CD4-positive, alpha-beta T cell (primary cell): ENCODE measurements around the gene CPHXL2. TPM values are rescaled to one million over a fixed set of nuclear protein-coding genes. Genes with fewer than 3 reads are reported as not detected.

ENCODE experiments used
- ATAC-seq: fragments of 200-7000 bp; cut with Tn5 transposase; one replicate; pipeline ENCODE4 v1.10.0; 2022; ENCODE audit warnings: mild to moderate bottlenecking; ENCODE audit not compliant: poor library complexity
- CTCF ChIA-PET: fragments of 350-600 bp; sonication (Branson Sonifier 250); formaldehyde crosslinking; loops from one replicate; lab custom pipeline; 2021; ENCODE audit warnings: antibody characterized with exemption, inconsistent platforms; lab: Charles Lee
- POLR2A ChIA-PET: fragments of 350-600 bp; sonication (Branson Sonifier 250); formaldehyde crosslinking; loops from one replicate; lab custom pipeline; 2021; ENCODE audit warnings: antibody characterized with exemption, inconsistent platforms; lab: Charles Lee
- DNase-seq, 14 experiments: peaks; one replicate each; pipeline ENCODE4 v3.0.0-alpha.2; 2013 to 2020; ENCODE audit warnings: mixed read lengths in 2 of 14
- H3K27ac ChIP-seq, 2 donors: one replicate each; pipeline versions ENCODE4 v1.5.1 to v1.7.0; 2013; ENCODE audit warnings: low read length in 2 of 2, low read depth in 1 of 2, mild to moderate bottlenecking in 1 of 2
- H3K27me3 ChIP-seq, 2 experiments: 1 replicate in 1 of 2; 2 replicates in 1 of 2; pipeline versions ENCODE4 v1.6.1 to v1.7.0; 2013; ENCODE audit warnings: low read length in 2 of 2, control low read depth in 1 of 2, mild to moderate bottlenecking in 1 of 2, moderate library complexity in 1 of 2; ENCODE audit not compliant: insufficient read depth in 2 of 2, control insufficient read depth in 1 of 2
- H3K36me3 ChIP-seq: one replicate; pipeline ENCODE4 v1.6.1; 2013; ENCODE audit warnings: low read length, control low read depth; ENCODE audit not compliant: insufficient read depth
- H3K4me1 ChIP-seq: one replicate; pipeline ENCODE4 v1.6.1; 2013; ENCODE audit warnings: low read length, control low read depth; ENCODE audit not compliant: insufficient read depth
- H3K4me3 ChIP-seq: one replicate; pipeline ENCODE4 v1.5.1; 2013; ENCODE audit warnings: mild to moderate bottlenecking, low read length, moderate library complexity
- H3K9me3 ChIP-seq, 2 experiments: 1 replicate in 1 of 2; 2 replicates in 1 of 2; pipeline versions ENCODE4 v1.6.1 to v1.7.0; 2013; ENCODE audit warnings: low read length in 2 of 2, mild to moderate bottlenecking in 2 of 2, control low read depth in 1 of 2, moderate library complexity in 1 of 2; ENCODE audit not compliant: control insufficient read depth in 1 of 2, insufficient read depth in 1 of 2
- H3K27ac Mint-ChIP-seq: one replicate; pipeline ENCODE4 v1.8.0; 2020; ENCODE audit warnings: mixed read lengths
- H3K27me3 Mint-ChIP-seq: one replicate; pipeline ENCODE4 v1.8.0; 2021; ENCODE audit warnings: mixed read lengths
- H3K36me3 Mint-ChIP-seq: one replicate; pipeline ENCODE4 v1.8.0; 2021; ENCODE audit warnings: low read depth, mixed read lengths
- H3K4me1 Mint-ChIP-seq: one replicate; pipeline ENCODE4 v1.8.0; 2021; ENCODE audit warnings: low read depth, mixed read lengths
- H3K4me3 Mint-ChIP-seq: one replicate; pipeline ENCODE4 v1.8.0; 2020; ENCODE audit warnings: mild to moderate bottlenecking, mixed read lengths
- H3K9me3 Mint-ChIP-seq: one replicate; pipeline ENCODE4 v1.8.0; 2020; ENCODE audit warnings: mixed read lengths
- CTCF ChIP-seq: fragments of 200-600 bp; IDR thresholded peaks from one replicate; pipeline ENCODE4 v1.8.0; 2022; ENCODE audit warnings: antibody characterized with exemption, mild to moderate bottlenecking
- intact Hi-C, 2 experiments: fragments of 100-400 bp; cut with DNase I in 1 of 2; cut with micrococcal nuclease in 1 of 2; formaldehyde crosslinking; loops; one replicate each; pipeline versions ENCODE4 v1.15.1 to v1.9.0; 2023 to 2025; cut with DNase I, micrococcal nuclease
- total RNA-seq, 174 experiments: library from RNA in 2 of 174; stranded (reverse) in 2 of 174; gene quantifications; one replicate each; pipeline ENCODE4 v1.2.3 and lab custom pipeline; 2021 to 2026

Gene CPHXL2
- total RNA-seq, 2 experiments from 2014 or later: not detected

GRCh38 chr16:75647112-75647491, 29.7 kb downstream of the CPHXL2 start:
- Histone ChIP-seq H3K27me3 (no peaks in the 10 kb centered on the region), H3K4me3 (peak overlapping the region; percentile 82), H3K9me3 (no peaks in the 10 kb centered on the region), H3K4me1 (peaks cover 46% of the 10 kb centered on the region), H3K27ac (peak overlapping the region; percentile 95 to 96), H3K36me3 (peaks cover 27% of the 10 kb centered on the region)
- Mint-ChIP-seq H3K4me3 (peak overlapping the region; percentile 98), H3K36me3 (peaks cover 77% of the 10 kb centered on the region), H3K27me3 (no peaks in the 10 kb centered on the region), H3K9me3 (no peaks in the 10 kb centered on the region), H3K27ac (peak overlapping the region; percentile 100), H3K4me1 (peaks cover 67% of the 10 kb centered on the region)
- intact Hi-C loops: loop anchor here (1.0 to 10.0 kb wide), 8 partner anchors 24 to 1545 kb away; partner anchors contain the start of genes ADAT1 (in 2 of the 2), GABARAPL2 (in 2 of the 2), MON1B (in 1 of the 2) and RFWD3 (in 1 of the 2)
- CTCF ChIA-PET: interaction anchor here (0.9 to 3.5 kb wide), 2 partner anchors 25 to 129 kb away, joined by 5 to 15 read pairs; partner anchors contain the start of gene ADAT1
- ATAC-seq (peak; percentile 3), DNase-seq (peak in 1 of 14 experiments; percentile 26)
- POLR2A ChIA-PET: interaction anchor here (0.6 to 6.0 kb wide), 27 partner anchors 9 to 1565 kb away, joined by 3 to 239 read pairs (median 10); partner anchors contain the start of genes ADAT1, CFDP1, GABARAPL2 and MON1B
- no peak for TF ChIP-seq CTCF

- intact Hi-C loops: loop anchor here (1.0 to 10.0 kb wide), 6 partner anchors 77 to 1548 kb away; partner anchors contain the start of genes GABARAPL2 (in 1 of the 2), MON1B (in 1 of the 2), RFWD3 (in 1 of the 2) and TMEM170A (in 1 of the 2)
- Mint-ChIP-seq H3K36me3 (peaks cover 81% of the 10 kb centered on the region), H3K4me1 (peaks cover 48% of the 10 kb centered on the region), H3K4me3 (peak overlapping the region; percentile 86), H3K27ac (peak overlapping the region; percentile 80), H3K9me3 (no peaks in the 10 kb centered on the region), H3K27me3 (no peaks in the 10 kb centered on the region)
- H3K27me3 ChIP-seq: no peaks in the 10 kb centered on the region
- CTCF ChIA-PET: interaction anchor here (1.4 kb wide), 1 partner anchor 21 kb away, joined by 3 read pairs; the partner anchor contains the start of gene ADAT1
- POLR2A ChIA-PET: no interaction called here
- H3K9me3 ChIP-seq: no peaks in the 10 kb centered on the region
- no peak for TF ChIP-seq CTCF
- peak overlapping the region; percentile 0 for H3K4me3 ChIP-seq
- H3K4me1 ChIP-seq: peaks cover 34% of the 10 kb centered on the region
- peak in 3 of 14 experiments; percentile 66 to 73 (median 73) for DNase-seq
- peaks cover 53% of the 10 kb centered on the region for H3K36me3 ChIP-seq
- no peak for ATAC-seq
- peak overlapping the region in 1 of 2 donors; percentile 38 for H3K27ac ChIP-seq
These were observed 32.4 kb downstream of the CPHXL2 start for GRCh38 chr16:75644240-75645012.

- no peak overlapping the region for H3K27ac ChIP-seq
- H3K27ac Mint-ChIP-seq: no peak overlapping the region
- H3K36me3 Mint-ChIP-seq: peaks cover 96% of the 10 kb centered on the region
- ChIA-PET POLR2A (interaction anchor here (1.3 kb wide), 1 partner anchor 10 kb away, joined by 4 read pairs; no protein-coding TSS in a partner anchor), CTCF (no interaction called here)
- no peak overlapping the region for H3K4me3 Mint-ChIP-seq
- H3K9me3 Mint-ChIP-seq: no peaks in the 10 kb centered on the region
- peaks cover 20% of the 10 kb centered on the region for H3K4me1 ChIP-seq
- no peaks in the 10 kb centered on the region for H3K9me3 ChIP-seq
- peaks cover 85% of the 10 kb centered on the region for H3K36me3 ChIP-seq
- ATAC-seq (no peak), DNase-seq (no peak)
- intact Hi-C loops: loop anchor here in 1 of 2 experiments (10.0 kb wide), 1 partner anchor 976 kb away; the partner anchor contains the start of gene RFWD3
- TF ChIP-seq CTCF: no peak
- no peak overlapping the region for H3K4me3 ChIP-seq
- peaks cover 35% of the 10 kb centered on the region for H3K4me1 Mint-ChIP-seq
- H3K27me3 ChIP-seq: no peaks in the 10 kb centered on the region
- no peaks in the 10 kb centered on the region for H3K27me3 Mint-ChIP-seq
These were observed 36.2 kb downstream of the CPHXL2 start for GRCh38 chr16:75640598-75640997.
